Left ventricle myocardium inferior (tissue), 1 donor: ENCODE results near the gene SMAD5. TPM values are rescaled to one million over a fixed set of nuclear protein-coding genes. Genes with fewer than 3 reads are reported as not detected.

ENCODE experiments used
- DNase-seq: peaks from one replicate; pipeline ENCODE4 v3.0.0-alpha.2; 2020
- H3K27ac ChIP-seq: fragments of 200-600 bp; replicated peaks from 2 replicates; pipeline ENCODE4 v1.8.0; 2021
- H3K27me3 ChIP-seq: fragments of 200-600 bp; 2 replicates; pipeline ENCODE4 v1.8.0; 2021; ENCODE audit warnings: low read depth
- H3K36me3 ChIP-seq: fragments of 200-600 bp; 2 replicates; pipeline ENCODE4 v1.8.0; 2021
- H3K4me1 ChIP-seq: fragments of 200-600 bp; 2 replicates; pipeline ENCODE4 v1.8.0; 2021
- H3K4me3 ChIP-seq: fragments of 200-600 bp; 2 replicates; pipeline ENCODE4 v1.8.0; 2021; ENCODE audit warnings: mild to moderate bottlenecking, moderate library complexity
- H3K9me3 ChIP-seq: fragments of 200-600 bp; replicated peaks from 2 replicates; pipeline ENCODE4 v1.8.0; 2021
- CTCF ChIP-seq: fragments of 200-600 bp; IDR thresholded peaks from 2 replicates; pipeline ENCODE4 v1.8.0; 2021; ENCODE audit warnings: antibody characterized with exemption, mild to moderate bottlenecking, borderline replicate concordance
- intact Hi-C: fragments of 100-400 bp; cut with micrococcal nuclease; formaldehyde crosslinking; loops from one replicate; pipeline ENCODE4 v1.11.0; 2022
- total RNA-seq: library from RNA; stranded (reverse); fragmentation: NEBNext Ultra II Directional; extraction: Animal tissue kit (Norgen Biotek cat#: 25700); gene quantifications from one replicate; pipeline ENCODE4 v1.2.1, GENCODE V29; 2021
- donor health status: DM: no; HTN: yes; CAD: no; lungs with severe emphysema.

Gene SMAD5
- total RNA-seq, 1 donor from 2014 or later = 34.8 TPM

- Histone ChIP-seq H3K4me3 (no peak overlapping the region), H3K4me1 (no peaks in the 10 kb centered on the region), H3K9me3 (no peaks in the 10 kb centered on the region), H3K27ac (no peak overlapping the region), H3K27me3 (no peaks in the 10 kb centered on the region), H3K36me3 (no peaks in the 10 kb centered on the region)
- intact Hi-C loops = no loop called here
- DNase-seq = no peak
- no peak for TF ChIP-seq CTCF
These were observed 12.1 kb upstream of the SMAD5 start for GRCh38 chr5:136120529-136120928.

- no peak overlapping the region for H3K27ac ChIP-seq
- H3K9me3 ChIP-seq = no peaks in the 10 kb centered on the region
- H3K27me3 ChIP-seq = no peaks in the 10 kb centered on the region
- DNase-seq = no peak
- intact Hi-C loops = no loop called here
- TF ChIP-seq CTCF = no peak
- no peaks in the 10 kb centered on the region for H3K36me3 ChIP-seq
- no peak overlapping the region for H3K4me3 ChIP-seq
- H3K4me1 ChIP-seq = no peaks in the 10 kb centered on the region
These were observed 9.3 kb upstream of the SMAD5 start for GRCh38 chr5:136123236-136123768.

GRCh38 chr5:136127560-136127959, 5.1 kb upstream of the SMAD5 start:
- intact Hi-C loops = no loop called here
- TF ChIP-seq CTCF = no peak
- DNase-seq = no peak
- Histone ChIP-seq H3K4me3 (no peak overlapping the region), H3K36me3 (no peaks in the 10 kb centered on the region), H3K9me3 (no peaks in the 10 kb centered on the region), H3K4me1 (peaks cover 20% of the 10 kb centered on the region), H3K27ac (no peak overlapping the region), H3K27me3 (no peaks in the 10 kb centered on the region)

- H3K27me3 ChIP-seq = no peaks in the 10 kb centered on the region
- intact Hi-C loops = no loop called here
- H3K4me1 ChIP-seq = peaks cover 28% of the 10 kb centered on the region
- H3K36me3 ChIP-seq = no peaks in the 10 kb centered on the region
- H3K4me3 ChIP-seq = no peak overlapping the region
- DNase-seq = no peak
- H3K9me3 ChIP-seq = no peaks in the 10 kb centered on the region
- TF ChIP-seq CTCF = no peak
- H3K27ac ChIP-seq = no peak overlapping the region
These were observed 4.2 kb upstream of the SMAD5 start for GRCh38 chr5:136128481-136128880.

GRCh38 chr5:136129445-136129844, 3.2 kb upstream of the SMAD5 start:
- no peak for TF ChIP-seq CTCF
- intact Hi-C loops = no loop called here
- Histone ChIP-seq H3K27me3 (no peaks in the 10 kb centered on the region), H3K9me3 (no peaks in the 10 kb centered on the region), H3K4me3 (no peak overlapping the region), H3K4me1 (peaks cover 36% of the 10 kb centered on the region), H3K27ac (no peak overlapping the region), H3K36me3 (no peaks in the 10 kb centered on the region)
- no peak for DNase-seq

GRCh38 chr5:136130581-136130980, 2.1 kb upstream of the SMAD5 start:
- Histone ChIP-seq H3K36me3 (no peaks in the 10 kb centered on the region), H3K4me1 (peaks cover 47% of the 10 kb centered on the region), H3K27me3 (no peaks in the 10 kb centered on the region), H3K4me3 (no peak overlapping the region), H3K27ac (no peak overlapping the region), H3K9me3 (no peaks in the 10 kb centered on the region)
- DNase-seq = no peak
- intact Hi-C loops = no loop called here
- no peak for TF ChIP-seq CTCF
